Measurements from ENCODE around the gene ZDHHC17. TPM values are rescaled to one million over a fixed set of nuclear protein-coding genes. Genes with fewer than 3 reads are reported as not detected.

The ZDHHC17 gene
- total and polyA plus RNA-seq, 12 donors, result 6.8 to 28.0 (median 21.5) TPM

GRCh38 chr12:76799362-76799761 lies 35.4 kb downstream of the ZDHHC17 start:
- no peak for DNase-seq
- H3K27me3 ChIP-seq, result no peaks in the 10 kb centered on the region
- intact Hi-C loops (cut with DNase I), result no loop called here
- peaks cover 0 to 17% (median 5%) of the 10 kb centered on the region in 9 donors for H3K4me1 ChIP-seq
- WGBS, 2 donors, result 97 to 99% methylated on average over 2 of the region's 2 CpGs
- no peak for ATAC-seq
- H3K27ac ChIP-seq, result no peak overlapping the region
- H3K4me3 ChIP-seq, result no peak overlapping the region
- peaks cover 0 to 20% (median 4%) of the 10 kb centered on the region in 11 donors for H3K9me3 ChIP-seq
- no peak for TF ChIP-seq CTCF (IDR thresholded peaks at IDR 0.05)
- peaks cover 0 to 44% (median 6%) of the 10 kb centered on the region in 9 donors for H3K36me3 ChIP-seq

- H3K36me3 ChIP-seq, result peaks cover 0 to 66% (median 19%) of the 10 kb centered on the region in 9 donors
- H3K4me3 ChIP-seq, result no peak overlapping the region
Observed at GRCh38 chr12:76802060-76802459, 38.1 kb downstream of the ZDHHC17 start.

GRCh38 chr12:76804435-76804976 lies 40.6 kb downstream of the ZDHHC17 start:
- DNase-seq, result no peak
- no peaks in the 10 kb centered on the region for H3K27me3 ChIP-seq
- H3K4me1 ChIP-seq, result peaks cover 0 to 4% (median 0%) of the 10 kb centered on the region in 9 donors
- peaks cover 0 to 20% (median 4%) of the 10 kb centered on the region in 11 donors for H3K9me3 ChIP-seq
- 91 to 93% methylated on average over 8 of the region's 8 CpGs for WGBS, 2 donors
- peaks cover 0 to 70% (median 19%) of the 10 kb centered on the region in 9 donors for H3K36me3 ChIP-seq
- intact Hi-C loops (cut with DNase I), result no loop called here
- no peak for TF ChIP-seq CTCF (IDR thresholded peaks at IDR 0.05)
- no peak overlapping the region for H3K27ac ChIP-seq
- ATAC-seq, result no peak
- H3K4me3 ChIP-seq, result no peak overlapping the region

More at GRCh38 chr12:76802060-76802459, 38.1 kb downstream of the ZDHHC17 start:
- intact Hi-C loops (cut with DNase I), result no loop called here
- no peak overlapping the region for H3K27ac ChIP-seq
- no peaks in the 10 kb centered on the region for H3K27me3 ChIP-seq
- no peak for TF ChIP-seq CTCF (IDR thresholded peaks at IDR 0.05)
- peaks cover 0 to 20% (median 4%) of the 10 kb centered on the region in 11 donors for H3K9me3 ChIP-seq
- WGBS, 2 donors, result 97% methylated on average over 3 of the region's 3 CpGs
- DNase-seq (no peak), ATAC-seq (no peak)
- H3K4me1 ChIP-seq, result peaks cover 0 to 4% (median 0%) of the 10 kb centered on the region in 9 donors

GRCh38 chr12:76810671-76811419 lies 46.9 kb downstream of the ZDHHC17 start:
- peaks cover 0 to 97% (median 24%) of the 10 kb centered on the region in 9 donors for H3K36me3 ChIP-seq

More at GRCh38 chr12:76810671-76811419, 46.9 kb downstream of the ZDHHC17 start:
- ATAC-seq, result peak in 4 of 8 donors; percentile 38 to 62 (median 49)
- no peak overlapping the region for H3K4me3 ChIP-seq
- intact Hi-C loops (cut with DNase I), result loop anchor here in 2 of 10 donors (10.0 kb wide), 2 partner anchors 194 to 204 kb away; no protein-coding TSS in a partner anchor
- H3K9me3 ChIP-seq, result no peaks in the 10 kb centered on the region
- DNase-seq, result no peak
- no peaks in the 10 kb centered on the region for H3K27me3 ChIP-seq
- TF ChIP-seq CTCF (IDR thresholded peaks at IDR 0.05), result no peak
- H3K27ac ChIP-seq, result peak overlapping the region in 1 of 10 donors; percentile 21
- peaks cover 0 to 10% (median 0%) of the 10 kb centered on the region in 9 donors for H3K4me1 ChIP-seq
- WGBS, 2 donors, result 38 to 49% methylated on average over 6 of the region's 6 CpGs
